H9 (cell line): ENCODE results near the gene SLX1A. TPM values are rescaled to one million over a fixed set of nuclear protein-coding genes. Genes with fewer than 3 reads are reported as not detected.
A peak's percentile ranks its signal among the peaks of the same experiment; 100 is the strongest.
"Not testable (repeated sequence)": the region's sequence is repeated elsewhere in the genome, so short reads cannot be mapped to it uniquely, and the experiment has no call there.

ENCODE experiments used
- DNase-seq: peaks from one replicate; pipeline ENCODE4 v3.0.0-alpha.2; 2017
- H2AFZ ChIP-seq: one replicate; pipeline ENCODE4 v1.6.1; 2013; ENCODE audit warnings: mild to moderate bottlenecking, low read length, control low read depth, moderate library complexity
- H2AK5ac ChIP-seq: 2 replicates; pipeline ENCODE4 v1.6.1; 2013; ENCODE audit warnings: low read length, control low read depth, mixed read lengths; ENCODE audit not compliant: insufficient read length
- H2BK120ac ChIP-seq: one replicate; pipeline ENCODE4 v1.6.1; 2013; ENCODE audit warnings: low read depth, mild to moderate bottlenecking, low read length, control low read depth, inconsistent platforms; ENCODE audit not compliant: poor library complexity, severe bottlenecking
- H2BK12ac ChIP-seq: 2 replicates; pipeline ENCODE4 v1.6.1; 2013; ENCODE audit warnings: low read length, control low read depth, mixed read lengths, low read depth; ENCODE audit not compliant: insufficient read length
- H2BK15ac ChIP-seq: 2 replicates; pipeline ENCODE4 v1.6.1; 2013; ENCODE audit warnings: low read depth, low read length, control low read depth
- H2BK20ac ChIP-seq: one replicate; pipeline ENCODE4 v1.6.1; 2013; ENCODE audit warnings: low read depth, mild to moderate bottlenecking, low read length, control low read depth, inconsistent platforms; ENCODE audit not compliant: poor library complexity, severe bottlenecking
- H2BK5ac ChIP-seq: 2 replicates; pipeline ENCODE4 v1.6.1; 2013; ENCODE audit warnings: low read length, control low read depth, mixed read lengths; ENCODE audit not compliant: insufficient read length
- H3K14ac ChIP-seq: 2 replicates; pipeline ENCODE4 v1.6.1; 2013; ENCODE audit warnings: low read length, control low read depth; ENCODE audit not compliant: insufficient read depth
- H3K18ac ChIP-seq: 2 replicates; pipeline ENCODE4 v1.6.1; 2013; ENCODE audit warnings: low read depth, mild to moderate bottlenecking, mixed read lengths, low read length, control low read depth; ENCODE audit not compliant: insufficient read length
- H3K23ac ChIP-seq: 2 replicates; pipeline ENCODE4 v1.6.1; 2013; ENCODE audit warnings: low read length, control low read depth, mixed read lengths, low read depth; ENCODE audit not compliant: insufficient read length
- H3K23me2 ChIP-seq: 2 replicates; pipeline ENCODE4 v1.6.1; 2013; ENCODE audit warnings: low read depth, mild to moderate bottlenecking, mixed read lengths, low read length, control low read depth; ENCODE audit not compliant: insufficient read length, poor library complexity, severe bottlenecking
- H3K27ac ChIP-seq: 2 replicates; pipeline ENCODE4 v1.5.1; 2013; ENCODE audit warnings: low read length, control low read depth, mixed read lengths, low read depth; ENCODE audit not compliant: insufficient read length
- H3K27me3 ChIP-seq: 2 replicates; pipeline ENCODE4 v1.6.1; 2013; ENCODE audit warnings: low read length, control low read depth, inconsistent platforms; ENCODE audit not compliant: insufficient read depth
- H3K4ac ChIP-seq: 2 replicates; pipeline ENCODE4 v1.6.1; 2013; ENCODE audit warnings: low read depth, mild to moderate bottlenecking, control low read depth, inconsistent platforms, low read length, moderate library complexity
- H3K4me1 ChIP-seq: 2 replicates; pipeline ENCODE4 v1.6.1; 2013; ENCODE audit warnings: low read length, control low read depth, inconsistent platforms; ENCODE audit not compliant: insufficient read depth
- H3K4me2 ChIP-seq: 2 replicates; pipeline ENCODE4 v1.6.1; 2013; ENCODE audit warnings: low read length, control low read depth, mixed read lengths; ENCODE audit not compliant: insufficient read length, insufficient read depth
- H3K56ac ChIP-seq: 2 replicates; pipeline ENCODE4 v1.6.1; 2013; ENCODE audit warnings: low read depth, mild to moderate bottlenecking, mixed read lengths, low read length, control low read depth; ENCODE audit not compliant: insufficient read length
- H3K79me1 ChIP-seq: 2 replicates; pipeline ENCODE4 v1.6.1; 2013; ENCODE audit warnings: low read depth, mild to moderate bottlenecking, moderate library complexity, low read length, control low read depth, inconsistent platforms; ENCODE audit not compliant: insufficient read depth, poor library complexity, severe bottlenecking
- H3K79me2 ChIP-seq: 2 replicates; pipeline ENCODE4 v1.6.1; 2013; ENCODE audit warnings: low read length, control low read depth, inconsistent platforms; ENCODE audit not compliant: insufficient read depth
- H3K9ac ChIP-seq: 2 replicates; pipeline ENCODE4 v1.6.1; 2013; ENCODE audit warnings: low read length, control low read depth, mixed read lengths; ENCODE audit not compliant: insufficient read length; ENCODE audit errors: extremely low read depth
- H3K9me3 ChIP-seq: one replicate; pipeline ENCODE4 v1.6.1; 2013; ENCODE audit warnings: low read depth, low read length, inconsistent platforms; ENCODE audit not compliant: control insufficient read depth
- H3T11ph ChIP-seq: one replicate; pipeline ENCODE4 v1.6.1; 2013; ENCODE audit warnings: mild to moderate bottlenecking, low read length, control low read depth, inconsistent platforms
- H4K20me1 ChIP-seq: one replicate; pipeline ENCODE4 v1.6.1; 2013; ENCODE audit not compliant: control insufficient read depth, insufficient read length, insufficient read depth
- H4K5ac ChIP-seq: 2 replicates; pipeline ENCODE4 v1.6.1; 2013; ENCODE audit warnings: low read depth, mild to moderate bottlenecking, mixed read lengths, low read length, control low read depth; ENCODE audit not compliant: insufficient read length
- H4K8ac ChIP-seq: replicated peaks from 2 replicates; pipeline ENCODE4 v1.6.1; 2013; ENCODE audit warnings: low read length, control low read depth, mixed read lengths, low read depth; ENCODE audit not compliant: insufficient read length
- H4K91ac ChIP-seq: 2 replicates; pipeline ENCODE4 v1.6.1; 2013; ENCODE audit warnings: low read depth, mild to moderate bottlenecking, moderate library complexity, mixed read lengths, low read length, control low read depth; ENCODE audit not compliant: insufficient read length
- H3K27ac Mint-ChIP-seq, 3 experiments: 2 replicates in 2 of 3; 3 replicates in 1 of 3; pipeline ENCODE4 v1.8.0; 2020 to 2021; ENCODE audit warnings: mixed read lengths in 3 of 3, mild to moderate bottlenecking in 1 of 3, moderate library complexity in 1 of 3
- H3K27me3 Mint-ChIP-seq: 2 replicates; pipeline ENCODE4 v1.8.0; 2021; ENCODE audit warnings: low read depth, mild to moderate bottlenecking, moderate library complexity, mixed read lengths
- H3K36me3 Mint-ChIP-seq, 3 experiments: 2 replicates in 2 of 3; 3 replicates in 1 of 3; pipeline ENCODE4 v1.8.0; 2020 to 2021; ENCODE audit warnings: low read depth in 3 of 3, mixed read lengths in 3 of 3; ENCODE audit not compliant: insufficient read depth in 1 of 3
- H3K4me1 Mint-ChIP-seq, 2 experiments: 2 replicates each; pipeline ENCODE4 v1.8.0; 2020; ENCODE audit warnings: mixed read lengths in 2 of 2
- H3K4me3 Mint-ChIP-seq, 2 experiments: 2 replicates in 1 of 2; 3 replicates in 1 of 2; pipeline ENCODE4 v1.8.0; 2020 to 2021; ENCODE audit warnings: mild to moderate bottlenecking in 2 of 2, mixed read lengths in 2 of 2, moderate library complexity in 1 of 2
- H3K9me3 Mint-ChIP-seq, 2 experiments: 2 replicates in 1 of 2; 3 replicates in 1 of 2; pipeline ENCODE4 v1.8.0; 2020; ENCODE audit warnings: mild to moderate bottlenecking in 2 of 2, mixed read lengths in 2 of 2, moderate library complexity in 1 of 2
- WGBS: extraction: QIAGEN DNeasy Blood & Tissue Kit; methylation state at CpG from one replicate; pipeline ENCODE4 v1.1.7; 2013; ENCODE audit warnings: missing lambda C conversion rate, low lambda C conversion rate, mixed read lengths; ENCODE audit not compliant: insufficient read length; ENCODE audit errors: extremely low coverage; 5-methylcytosine and 5-hydroxymethylcytosine counted together
- total RNA-seq: library from RNA; stranded (reverse); gene quantifications from 2 replicates; pipeline ENCODE4 v1.2.1, GENCODE V29; 2021
- TF ChIP-seq, protein P1 (sequence below): fragments of 200-600 bp; sonication (generic); conservative IDR thresholded peaks from 3 replicates; pipeline ENCODE4 v1.8.0; 2021; ENCODE audit warnings: antibody characterized with exemption, mild to moderate bottlenecking

SLX1A gene
- total RNA-seq, 1 experiment from 2014 or later: 30.3 TPM

DNA sequence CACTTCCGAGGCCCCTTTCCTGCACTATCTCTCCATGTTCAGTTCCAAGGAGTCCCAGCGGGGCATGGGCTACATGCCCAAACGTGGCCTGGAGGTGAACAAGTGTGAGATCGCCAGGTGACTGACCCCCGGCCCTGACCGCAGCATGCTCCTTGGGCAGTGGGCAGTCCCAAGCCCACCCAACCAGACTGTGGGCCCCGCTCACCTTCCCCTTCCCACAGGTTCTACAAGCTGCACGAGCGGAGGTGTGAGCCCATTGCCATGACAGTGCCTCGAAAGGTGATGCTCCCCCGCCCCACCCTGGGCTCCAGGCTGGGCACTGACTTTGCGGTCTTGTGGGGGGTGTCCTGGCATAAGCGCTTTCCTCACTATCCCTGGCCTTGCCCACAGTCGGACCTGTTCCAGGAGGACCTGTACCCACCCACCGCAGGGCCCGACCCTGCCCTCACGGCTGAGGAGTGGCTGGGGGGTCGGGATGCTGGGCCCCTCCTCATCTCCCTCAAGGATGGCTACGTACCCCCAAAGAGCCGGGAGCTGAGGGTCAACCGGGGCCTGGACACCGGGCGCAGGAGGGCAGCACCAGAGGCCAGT lies 5.6 kb upstream of the SLX1A start:
- Histone ChIP-seq H4K20me1 (peaks cover 4% of the 10 kb centered on the region), H2BK20ac (no peak overlapping the region), H2BK12ac (no peak overlapping the region), H3T11ph (no peak overlapping the region), H3K56ac (no peak overlapping the region), H4K91ac (no peak overlapping the region), H3K9me3 (no peaks in the 10 kb centered on the region), H2AFZ (no peak overlapping the region), H2AK5ac (no peak overlapping the region), H2BK15ac (no peak overlapping the region), H3K23ac (no peak overlapping the region), H3K79me2 (no peaks in the 10 kb centered on the region), H3K27me3 (no peaks in the 10 kb centered on the region), H3K4me2 (no peak overlapping the region), H3K9ac (no peak overlapping the region), H4K8ac (no peak overlapping the region), H3K27ac (no peak overlapping the region), H3K4me1 (no peaks in the 10 kb centered on the region), H3K18ac (no peak overlapping the region), H3K23me2 (no peaks in the 10 kb centered on the region), H2BK120ac (no peak overlapping the region), H3K79me1 (no peaks in the 10 kb centered on the region), H2BK5ac (no peak overlapping the region), H3K4ac (no peak overlapping the region), H4K5ac (no peak overlapping the region), H3K14ac (no peak overlapping the region)
- H3K36me3 Mint-ChIP-seq: no peaks in the 10 kb centered on the region; a peak in 1 of 7 replicates
- peaks cover 4 to 14% of the 10 kb centered on the region in 2 experiments for H3K4me1 Mint-ChIP-seq
- H3K4me3 Mint-ChIP-seq: no peak overlapping the region
- H3K9me3 Mint-ChIP-seq: no peaks in the 10 kb centered on the region
- no peak overlapping the region for H3K27ac Mint-ChIP-seq
- TF ChIP-seq, protein P1, sequence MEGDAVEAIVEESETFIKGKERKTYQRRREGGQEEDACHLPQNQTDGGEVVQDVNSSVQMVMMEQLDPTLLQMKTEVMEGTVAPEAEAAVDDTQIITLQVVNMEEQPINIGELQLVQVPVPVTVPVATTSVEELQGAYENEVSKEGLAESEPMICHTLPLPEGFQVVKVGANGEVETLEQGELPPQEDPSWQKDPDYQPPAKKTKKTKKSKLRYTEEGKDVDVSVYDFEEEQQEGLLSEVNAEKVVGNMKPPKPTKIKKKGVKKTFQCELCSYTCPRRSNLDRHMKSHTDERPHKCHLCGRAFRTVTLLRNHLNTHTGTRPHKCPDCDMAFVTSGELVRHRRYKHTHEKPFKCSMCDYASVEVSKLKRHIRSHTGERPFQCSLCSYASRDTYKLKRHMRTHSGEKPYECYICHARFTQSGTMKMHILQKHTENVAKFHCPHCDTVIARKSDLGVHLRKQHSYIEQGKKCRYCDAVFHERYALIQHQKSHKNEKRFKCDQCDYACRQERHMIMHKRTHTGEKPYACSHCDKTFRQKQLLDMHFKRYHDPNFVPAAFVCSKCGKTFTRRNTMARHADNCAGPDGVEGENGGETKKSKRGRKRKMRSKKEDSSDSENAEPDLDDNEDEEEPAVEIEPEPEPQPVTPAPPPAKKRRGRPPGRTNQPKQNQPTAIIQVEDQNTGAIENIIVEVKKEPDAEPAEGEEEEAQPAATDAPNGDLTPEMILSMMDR: no peak
- WGBS: no CpG with 5 or more reads among the region's 23 CpGs
- peaks cover 14% of the 10 kb centered on the region for H3K27me3 Mint-ChIP-seq
- peak; percentile 29 for DNase-seq

DNA sequence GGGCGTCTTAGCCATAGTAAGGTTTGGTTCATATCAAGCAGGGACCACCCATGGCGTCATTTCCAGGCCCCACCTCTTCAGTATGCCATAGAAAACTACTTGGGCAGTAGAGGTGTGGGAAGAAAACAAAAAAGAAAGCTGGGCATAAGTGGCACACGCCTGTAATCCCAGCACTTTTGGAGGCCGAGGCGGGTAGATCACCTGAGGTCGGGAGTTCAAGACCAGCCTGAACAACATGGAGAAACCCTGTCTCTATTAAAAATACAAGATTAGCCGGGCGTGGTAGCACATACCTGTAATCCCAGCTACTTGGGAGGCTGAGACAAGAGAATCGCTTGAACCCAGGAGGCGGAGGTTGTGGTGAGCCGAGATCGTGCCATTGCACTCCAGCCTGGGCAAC lies 2.5 kb upstream of the SLX1A start:
- not testable (repeated sequence) for H4K8ac ChIP-seq, H4K20me1 ChIP-seq, H3K27ac ChIP-seq, H3K4me1 Mint-ChIP-seq, H3K56ac ChIP-seq, DNase-seq, H3K27me3 ChIP-seq, H2BK20ac ChIP-seq, H3K23me2 ChIP-seq, H3K9me3 Mint-ChIP-seq, H3T11ph ChIP-seq, H2AFZ ChIP-seq, H3K23ac ChIP-seq, H3K27ac Mint-ChIP-seq, H3K4ac ChIP-seq, H3K4me1 ChIP-seq, H3K79me2 ChIP-seq, H3K4me3 Mint-ChIP-seq, H3K4me2 ChIP-seq, H4K91ac ChIP-seq, H3K18ac ChIP-seq, H2BK120ac ChIP-seq, H3K36me3 Mint-ChIP-seq, H3K9ac ChIP-seq, H3K79me1 ChIP-seq, H2BK12ac ChIP-seq, H2BK15ac ChIP-seq, H3K14ac ChIP-seq, H2AK5ac ChIP-seq, H3K27me3 Mint-ChIP-seq, H3K9me3 ChIP-seq, H2BK5ac ChIP-seq, H4K5ac ChIP-seq
- no CpG with 5 or more reads among the region's 12 CpGs for WGBS
